Measurements from ENCODE around the gene ANXA8.

GRCh38 chr10:47444047-47444446 lies 39.9 kb downstream of the ANXA8 start:
- no peak for TF ChIP-seq CTCF (IDR thresholded peaks at IDR 0.05; ENCODE audit: poor library complexity, severe bottlenecking)
- TF ChIP-seq MXI1 (conservative IDR thresholded peaks at IDR 0.05; ENCODE audit: poor library complexity, severe bottlenecking), result no peak
- no peak for TF ChIP-seq EP300 (conservative IDR thresholded peaks at IDR 0.05; ENCODE audit: poor library complexity, severe bottlenecking)
- TF ChIP-seq REST (IDR thresholded peaks at IDR 0.05; ENCODE audit: borderline replicate concordance), result no peak
- no peak for TF ChIP-seq SMC3 (conservative IDR thresholded peaks at IDR 0.05; ENCODE audit: poor library complexity)
- TF ChIP-seq EZH2 (IDR thresholded peaks at IDR 0.05; ENCODE audit: borderline replicate concordance, insufficient read depth, low read length, poor library complexity, severe bottlenecking), result no peak
- TF ChIP-seq RAD21 (conservative IDR thresholded peaks at IDR 0.05), result no peak

All from neural cell (in vitro differentiated cells).